ENCODE measurements around the gene PERM1. TPM values are rescaled to one million over a fixed set of nuclear protein-coding genes. Genes with fewer than 3 reads are reported as not detected.
A peak's percentile ranks its signal among the peaks of the same experiment; 100 is the strongest.

The PERM1 gene
- total RNA-seq, 2 experiments from 2014 or later, result not detected

DNA sequence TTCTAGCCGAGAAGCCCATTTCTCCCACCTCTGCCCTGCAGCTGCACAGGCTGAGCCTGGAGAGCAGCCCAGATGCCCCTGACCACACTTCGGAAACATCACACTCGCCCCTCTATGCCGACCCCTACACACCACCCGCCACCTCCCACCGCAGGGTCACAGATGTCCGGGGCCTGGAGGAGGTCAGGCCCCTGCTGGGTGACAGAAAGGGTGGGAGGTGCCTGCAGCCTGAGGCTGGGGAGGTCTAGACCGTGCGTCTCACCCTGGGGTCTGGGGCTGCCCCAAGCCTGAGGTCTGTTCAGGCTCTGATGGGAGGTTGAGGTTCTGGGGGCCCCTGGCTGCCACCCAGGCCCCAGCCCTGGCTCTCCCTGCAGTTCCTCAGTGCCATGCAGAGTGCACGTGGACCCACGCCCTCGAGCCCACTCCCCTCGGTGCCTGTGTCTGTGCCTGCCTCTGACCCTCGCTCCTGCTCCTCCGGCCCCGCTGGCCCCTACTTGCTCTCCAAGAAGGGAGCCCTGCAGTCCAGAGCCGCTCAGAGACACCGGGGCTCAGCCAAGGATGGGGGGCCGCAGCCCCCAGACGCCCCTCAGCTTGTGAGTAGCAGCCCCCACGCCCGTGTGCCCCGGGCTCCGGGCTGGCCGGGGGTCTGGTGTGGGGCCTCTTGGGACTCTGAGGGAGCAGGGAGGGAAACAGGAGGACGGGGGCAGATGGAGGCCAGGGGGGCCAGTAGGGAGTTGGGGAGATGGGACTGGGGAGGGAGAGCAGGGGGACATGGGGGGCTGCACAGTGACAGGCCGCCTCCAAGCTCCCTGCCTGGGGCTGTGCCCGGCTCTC is 8.2 kb downstream of the PERM1 start:
- H3K36me3 Mint-ChIP-seq (ENCODE audit: low read depth), result no peaks in the 10 kb centered on the region
- H3K4me1 Mint-ChIP-seq (ENCODE audit: low read depth), result peaks cover 7% of the 10 kb centered on the region
- no peak for ATAC-seq (ENCODE audit: poor library complexity)
- Histone ChIP-seq H3K27me3 (ENCODE audit: control insufficient read depth in 1 of 2, insufficient read depth in 2 of 2, low read length in 2 of 2) (peaks cover 21 to 28% of the 10 kb centered on the region in 2 experiments), H3K27ac (ENCODE audit: low read depth in 1 of 2, low read length in 2 of 2) (no peak overlapping the region), H3K4me1 (ENCODE audit: insufficient read depth, low read length) (peaks cover 11% of the 10 kb centered on the region), H3K9me3 (ENCODE audit: control insufficient read depth in 1 of 2, insufficient read depth in 1 of 2, low read length in 2 of 2) (peaks cover 0 to 17% of the 10 kb centered on the region in 2 experiments), H3K4me3 (ENCODE audit: low read length) (no peak overlapping the region), H3K36me3 (ENCODE audit: insufficient read depth, low read length) (no peaks in the 10 kb centered on the region)
- no peak overlapping the region for H3K4me3 Mint-ChIP-seq
- ChIA-PET CTCF (no interaction called here), POLR2A (no interaction called here)
- TF ChIP-seq, protein P1, sequence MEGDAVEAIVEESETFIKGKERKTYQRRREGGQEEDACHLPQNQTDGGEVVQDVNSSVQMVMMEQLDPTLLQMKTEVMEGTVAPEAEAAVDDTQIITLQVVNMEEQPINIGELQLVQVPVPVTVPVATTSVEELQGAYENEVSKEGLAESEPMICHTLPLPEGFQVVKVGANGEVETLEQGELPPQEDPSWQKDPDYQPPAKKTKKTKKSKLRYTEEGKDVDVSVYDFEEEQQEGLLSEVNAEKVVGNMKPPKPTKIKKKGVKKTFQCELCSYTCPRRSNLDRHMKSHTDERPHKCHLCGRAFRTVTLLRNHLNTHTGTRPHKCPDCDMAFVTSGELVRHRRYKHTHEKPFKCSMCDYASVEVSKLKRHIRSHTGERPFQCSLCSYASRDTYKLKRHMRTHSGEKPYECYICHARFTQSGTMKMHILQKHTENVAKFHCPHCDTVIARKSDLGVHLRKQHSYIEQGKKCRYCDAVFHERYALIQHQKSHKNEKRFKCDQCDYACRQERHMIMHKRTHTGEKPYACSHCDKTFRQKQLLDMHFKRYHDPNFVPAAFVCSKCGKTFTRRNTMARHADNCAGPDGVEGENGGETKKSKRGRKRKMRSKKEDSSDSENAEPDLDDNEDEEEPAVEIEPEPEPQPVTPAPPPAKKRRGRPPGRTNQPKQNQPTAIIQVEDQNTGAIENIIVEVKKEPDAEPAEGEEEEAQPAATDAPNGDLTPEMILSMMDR (IDR thresholded peaks at IDR 0.05), result no peak
- H3K9me3 Mint-ChIP-seq, result no peaks in the 10 kb centered on the region
- no peak overlapping the region for H3K27ac Mint-ChIP-seq
- H3K27me3 Mint-ChIP-seq, result peaks cover 28% of the 10 kb centered on the region
- DNase-seq, result peak in 1 of 14 experiments; percentile 19
- intact Hi-C loops (cut with DNase I, micrococcal nuclease), result no loop called here

- Mint-ChIP-seq H3K27me3 (peaks cover 30% of the 10 kb centered on the region), H3K9me3 (no peaks in the 10 kb centered on the region), H3K4me1 (ENCODE audit: low read depth) (peaks cover 7% of the 10 kb centered on the region), H3K4me3 (no peak overlapping the region), H3K27ac (no peak overlapping the region), H3K36me3 (ENCODE audit: low read depth) (no peaks in the 10 kb centered on the region)
- Histone ChIP-seq H3K27ac (ENCODE audit: low read depth in 1 of 2, low read length in 2 of 2) (no peak overlapping the region), H3K27me3 (ENCODE audit: control insufficient read depth in 1 of 2, insufficient read depth in 2 of 2, low read length in 2 of 2) (peaks cover 21 to 28% of the 10 kb centered on the region in 2 experiments), H3K36me3 (ENCODE audit: insufficient read depth, low read length) (no peaks in the 10 kb centered on the region), H3K4me1 (ENCODE audit: insufficient read depth, low read length) (peaks cover 11% of the 10 kb centered on the region), H3K4me3 (ENCODE audit: low read length) (no peak overlapping the region), H3K9me3 (ENCODE audit: control insufficient read depth in 1 of 2, insufficient read depth in 1 of 2, low read length in 2 of 2) (peaks cover 0 to 15% of the 10 kb centered on the region in 2 experiments)
- ChIA-PET CTCF (no interaction called here), POLR2A (no interaction called here)
- TF ChIP-seq, protein P1 (IDR thresholded peaks at IDR 0.05), result no peak
- intact Hi-C loops (cut with DNase I, micrococcal nuclease), result no loop called here
- peak in 1 of 14 experiments; percentile 23 for DNase-seq
- ATAC-seq (ENCODE audit: poor library complexity), result no peak
Measured at GRCh38 chr1:972726-973458, 9.0 kb downstream of the PERM1 start.

DNA sequence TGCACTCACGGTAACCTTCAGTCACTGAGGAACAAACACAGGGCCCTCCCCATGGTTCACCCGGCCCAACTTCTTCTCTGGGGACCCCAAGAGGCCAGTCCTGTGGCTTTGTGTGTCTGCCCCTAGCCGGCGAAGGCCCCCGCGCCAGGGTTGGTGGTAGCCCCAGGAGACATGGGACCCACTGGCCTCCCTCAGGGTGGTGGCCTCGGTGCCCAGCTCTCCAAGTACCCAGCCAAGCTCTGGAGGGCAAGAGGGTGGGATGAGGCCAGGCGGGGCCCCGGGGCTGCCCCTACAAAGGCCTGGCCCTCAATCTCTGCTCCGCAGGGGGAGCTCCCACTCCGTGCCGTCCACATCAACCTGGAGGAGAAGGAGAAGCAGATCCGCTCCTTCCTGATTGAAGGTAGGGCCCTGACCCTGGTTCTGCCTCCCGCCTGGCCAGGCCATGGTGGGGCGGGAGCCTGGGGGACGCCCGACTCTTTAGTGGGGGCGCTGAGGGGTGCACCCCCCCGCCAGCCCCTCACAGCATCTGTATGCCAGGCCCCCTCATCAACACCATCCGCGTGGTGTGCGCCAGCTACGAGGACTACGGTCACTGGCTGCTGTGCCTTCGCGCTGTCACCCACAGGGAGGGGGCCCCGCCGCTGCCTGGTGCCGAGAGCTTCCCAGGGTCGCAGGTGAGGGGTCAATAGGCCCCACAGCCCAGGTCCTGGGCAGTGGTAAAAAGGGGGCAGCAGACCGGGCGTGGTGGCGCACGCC is 10.0 kb downstream of the PERM1 start:
- no peaks in the 10 kb centered on the region for H3K36me3 ChIP-seq (ENCODE audit: insufficient read depth, low read length)
- TF ChIP-seq, protein P1 (IDR thresholded peaks at IDR 0.05), result no peak
- Mint-ChIP-seq H3K9me3 (no peaks in the 10 kb centered on the region), H3K4me3 (no peak overlapping the region), H3K4me1 (ENCODE audit: low read depth) (peaks cover 7% of the 10 kb centered on the region), H3K27me3 (peaks cover 30% of the 10 kb centered on the region), H3K36me3 (ENCODE audit: low read depth) (no peaks in the 10 kb centered on the region), H3K27ac (no peak overlapping the region)
- H3K4me1 ChIP-seq (ENCODE audit: insufficient read depth, low read length), result peaks cover 19% of the 10 kb centered on the region
- ATAC-seq (ENCODE audit: poor library complexity) (no peak), DNase-seq (peak in 1 of 14 experiments; percentile 25)
- ChIA-PET POLR2A (no interaction called here), CTCF (no interaction called here)
- no peak overlapping the region for H3K27ac ChIP-seq (ENCODE audit: low read depth in 1 of 2, low read length in 2 of 2)
- peaks cover 0 to 15% of the 10 kb centered on the region in 2 experiments for H3K9me3 ChIP-seq (ENCODE audit: control insufficient read depth in 1 of 2, insufficient read depth in 1 of 2, low read length in 2 of 2)
- peaks cover 21 to 28% of the 10 kb centered on the region in 2 experiments for H3K27me3 ChIP-seq (ENCODE audit: control insufficient read depth in 1 of 2, insufficient read depth in 2 of 2, low read length in 2 of 2)
- H3K4me3 ChIP-seq (ENCODE audit: low read length), result no peak overlapping the region
- intact Hi-C loops (cut with DNase I, micrococcal nuclease), result no loop called here
